HepG2 (cell line): ENCODE data around the gene FGGY. TPM values are rescaled to one million over a fixed set of nuclear protein-coding genes. Genes with fewer than 3 reads are reported as not detected.

Experiments
- ATAC-seq: fragments of 200-7000 bp; cut with Tn5 transposase; 3 replicates; pipeline ENCODE4 v1.9.1; 2020; ENCODE audit warnings: mild to moderate bottlenecking, moderate library complexity
- BruUV-seq: library from RNA; stranded (reverse); fragments of 400-500 nt; replicated peaks from 2 replicates; lab custom pipeline; 2021; lab: Mats Ljungman, UMichigan
- CTCF ChIA-PET: fragments of 300-600 bp; formaldehyde crosslinking; extraction: SDS; loops from one replicate; lab custom pipeline; 2021; ENCODE audit warnings: low total read pairs, inconsistent platforms, low intra/inter-chr PET ratio; lab: Yijun Ruan, JAX
- POLR2A ChIA-PET: fragments of 350-600 bp; sonication (Branson Sonifier 250); formaldehyde crosslinking; loops from one replicate; lab custom pipeline; 2020; ENCODE audit warnings: antibody characterized with exemption, inconsistent platforms; lab: Yijun Ruan, JAX
- DNase-seq: peaks from one replicate; pipeline ENCODE4 v3.0.0-alpha.2; 2015; ENCODE audit warnings: low spot score
- FAIRE-seq: peaks from 3 replicates; lab custom pipeline; 2011; peaks lifted over from hg19 to GRCh38; lab: Jason Lieb, UNC
- H2AFZ ChIP-seq: one replicate; pipeline ENCODE4 v1.6.1; 2011; ENCODE audit warnings: low read length, inconsistent platforms
- H3K27ac ChIP-seq: fragments of 300-600 bp; 3 replicates; pipeline ENCODE4 v1.8.0; 2011; ENCODE audit warnings: mixed run types, mild to moderate bottlenecking, mixed read lengths, low read length, inconsistent platforms; ENCODE audit not compliant: insufficient read depth; ENCODE audit errors: extremely low read length
- H3K27me3 ChIP-seq, 2 experiments: fragments of 200-600 bp in 1 of 2; 2 replicates in 1 of 2; 3 replicates in 1 of 2; pipeline versions ENCODE4 v1.6.0 to v1.8.0; 2011; ENCODE audit warnings: low read length in 2 of 2, mild to moderate bottlenecking in 2 of 2, moderate library complexity in 2 of 2, inconsistent platforms in 1 of 2; ENCODE audit not compliant: insufficient read depth in 2 of 2, control insufficient read depth in 1 of 2
- H3K36me3 ChIP-seq, 2 experiments: fragments of 200-600 bp in 1 of 2; replicated peaks in 1 of 2; 2 replicates in 1 of 2; 3 replicates in 1 of 2; pipeline versions ENCODE4 v1.5.1 to v1.8.0; 2011; ENCODE audit warnings: low read length in 2 of 2, inconsistent platforms in 1 of 2; ENCODE audit not compliant: insufficient read depth in 2 of 2, control insufficient read depth in 1 of 2
- H3K4me1 ChIP-seq: 2 replicates; pipeline ENCODE4 v1.5.1; 2012; ENCODE audit warnings: low read length, inconsistent platforms; ENCODE audit not compliant: insufficient read depth
- H3K4me2 ChIP-seq: 2 replicates; pipeline ENCODE4 v1.6.0; 2011; ENCODE audit warnings: low read depth, low read length, inconsistent platforms
- H3K4me3 ChIP-seq, 3 experiments: fragments of 200-600 bp in 1 of 3; sonication (generic), shearing (Covaris generic) in 1 of 3; replicated peaks in 1 of 3; 2 replicates each; pipeline ENCODE4 v1.5.1; 2011 to 2016; ENCODE audit warnings: low read length in 3 of 3, inconsistent platforms in 2 of 3, low read depth in 2 of 3, mild to moderate bottlenecking in 2 of 3, control low read depth in 1 of 3, mixed read lengths in 1 of 3; ENCODE audit not compliant: insufficient read depth in 1 of 3
- H3K79me2 ChIP-seq: one replicate; pipeline ENCODE4 v1.6.1; 2011; ENCODE audit warnings: low read length, inconsistent platforms; ENCODE audit not compliant: insufficient read depth
- H3K9ac ChIP-seq: 2 replicates; pipeline ENCODE4 v1.6.0; 2011; ENCODE audit warnings: mild to moderate bottlenecking, low read depth, low read length, inconsistent platforms; ENCODE audit not compliant: insufficient read depth
- H3K9me3 ChIP-seq: 2 replicates; pipeline ENCODE4 v1.5.1; 2012; ENCODE audit warnings: mild to moderate bottlenecking, low read length
- H4K20me1 ChIP-seq: 2 replicates; pipeline ENCODE4 v1.6.0; 2011; ENCODE audit warnings: inconsistent platforms, mild to moderate bottlenecking, low read length, moderate library complexity; ENCODE audit not compliant: insufficient read depth
- ASH2L ChIP-seq: fragments of 300-600, 200-600 bp; sonication (generic); IDR thresholded peaks from 2 replicates; pipeline ENCODE4 v1.7.0; 2017; ENCODE audit warnings: low read depth, mild to moderate bottlenecking, moderate library complexity, mixed read lengths, low read length; ENCODE audit not compliant: insufficient read length
- BORCS8-MEF2B ChIP-seq: sonication (generic); formaldehyde crosslinking; IDR thresholded peaks from 2 replicates; pipeline ENCODE4 v1.8.0; 2022; ENCODE audit warnings: mild to moderate bottlenecking, missing genetic modification reagents
- CSRNP1 ChIP-seq: sonication (generic); formaldehyde crosslinking; IDR thresholded peaks from 2 replicates; pipeline ENCODE4 v1.8.1; 2023; ENCODE audit warnings: mild to moderate bottlenecking, missing genetic modification reagents
- FOXP1 ChIP-seq, 2 experiments: fragments of 450-650 bp in 1 of 2; IDR thresholded peaks; 2 replicates each; pipeline ENCODE4 v1.6.1; 2017 to 2018; ENCODE audit warnings: antibody characterized with exemption in 1 of 2
- GPBP1L1 ChIP-seq: sonication (generic); formaldehyde crosslinking; IDR thresholded peaks from 2 replicates; pipeline ENCODE4 v1.5.0; 2020; ENCODE audit warnings: mild to moderate bottlenecking, missing genetic modification reagents
- GZF1 ChIP-seq: sonication (generic); formaldehyde crosslinking; IDR thresholded peaks from 2 replicates; pipeline ENCODE4 v1.5.1; 2020; ENCODE audit warnings: mild to moderate bottlenecking, missing genetic modification reagents
- KDM4B ChIP-seq: sonication (generic); formaldehyde crosslinking; IDR thresholded peaks from 2 replicates; pipeline ENCODE4 v1.4.0; 2020; ENCODE audit warnings: missing genetic modification reagents
- KLF13 ChIP-seq: sonication (generic); formaldehyde crosslinking; IDR thresholded peaks from 2 replicates; pipeline ENCODE4 v1.4.0; 2020; ENCODE audit warnings: mild to moderate bottlenecking, missing genetic modification reagents
- MAF1 ChIP-seq: sonication (generic); formaldehyde crosslinking; IDR thresholded peaks from 2 replicates; pipeline ENCODE4 v1.5.0; 2020; ENCODE audit warnings: missing genetic modification reagents, borderline replicate concordance
- SALL1 ChIP-seq: sonication (generic); formaldehyde crosslinking; IDR thresholded peaks from 2 replicates; pipeline ENCODE4 v1.8.0; 2022; ENCODE audit warnings: mild to moderate bottlenecking, missing genetic modification reagents
- TP53 ChIP-seq: sonication (generic); formaldehyde crosslinking; conservative IDR thresholded peaks from 2 replicates; pipeline ENCODE4 v1.4.0; 2020; ENCODE audit warnings: missing genetic modification reagents
- ZNF296 ChIP-seq: sonication (generic); formaldehyde crosslinking; conservative IDR thresholded peaks from 2 replicates; pipeline ENCODE4 v1.5.0; 2020; ENCODE audit warnings: mild to moderate bottlenecking, missing genetic modification reagents
- ZNF547 ChIP-seq: sonication (generic); formaldehyde crosslinking; IDR thresholded peaks from 2 replicates; pipeline ENCODE4 v1.5.1; 2020; ENCODE audit warnings: mild to moderate bottlenecking, missing genetic modification reagents
- WGBS: methylation state at CpG from one replicate; pipeline ENCODE4 v1.1.6; 2017; ENCODE audit warnings: low lambda C conversion rate; 5-methylcytosine and 5-hydroxymethylcytosine counted together
- in situ Hi-C: cut with HindIII; loops from 2 replicates; pipeline ENCODE4 v1.10.0; 2017; ENCODE audit warnings: low pct_unique_long_range_greater_than_20kb; ENCODE audit not compliant: extremely low pct_ligation_motif_present
- intact Hi-C: fragments of 100-400 bp; cut with micrococcal nuclease; formaldehyde crosslinking; loops from one replicate; pipeline ENCODE4 v1.10.0; 2022; ENCODE audit not compliant: unreplicated experiment
- polyA plus RNA-seq, 8 experiments: library from polyadenylated mRNA; depleted of rRNA in 3 of 8; stranded (reverse) in 7 of 8; unstranded in 1 of 8; fragments of >200 nt; fragmentation: Illumina TruSeq in 4 of 8; extraction: Trizol in 4 of 8; gene quantifications; 2 replicates each; pipeline versions ENCODE4 v1.2.1 to v1.2.3, GENCODE V29; 2011 to 2016; ENCODE audit warnings: low read depth in 4 of 8, missing spikeins in 1 of 8, mixed read lengths in 1 of 8; ENCODE audit not compliant: insufficient read depth in 1 of 8
- total RNA-seq, 5 experiments: library from RNA; depleted of rRNA; stranded (reverse); fragments of >200 nt; fragmentation: Illumina TruSeq; extraction: Trizol; gene quantifications; 2 replicates each; pipeline ENCODE4 v1.2.3, GENCODE V29; 2016; ENCODE audit warnings: low read depth in 1 of 5
- TF ChIP-seq, protein P1 (sequence below): sonication (generic); formaldehyde crosslinking; IDR thresholded peaks from 2 replicates; pipeline ENCODE4 v1.8.0; 2022; ENCODE audit warnings: missing genetic modification reagents, low read depth, mild to moderate bottlenecking, borderline replicate concordance
- TF ChIP-seq, protein P2 (sequence below): sonication (generic); formaldehyde crosslinking; IDR thresholded peaks from 2 replicates; pipeline ENCODE4 v1.4.0; 2020; ENCODE audit warnings: missing genetic modification reagents, borderline replicate concordance

The FGGY gene
- total and polyA plus RNA-seq, 2 of the 13 experiments (the other 11 are each of a cell fraction or from before 2014, with no cell fraction given) = 15.7 to 27.5 TPM

- no peak for TF ChIP-seq CSRNP1
- TF ChIP-seq FOXP1 (IDR thresholded peaks at IDR 0.05) = no peak
- TF ChIP-seq FOXP1 (CRISPR knock-in tag; IDR thresholded peaks at IDR 0.05) = peak; percentile 38; the same call in 1 of the 2 replicates
- TF ChIP-seq, all 625 proteins: peak for 43
Observed at GRCh38 chr1:59714219-59714618, 417.3 kb downstream of the FGGY start (continued).

- intact Hi-C loops = no loop called here
- 100% methylated on average over 1 of the region's 1 CpG for WGBS
- Histone ChIP-seq H3K4me3 (no peak overlapping the region), H3K9me3 (no peaks in the 10 kb centered on the region), H3K27me3 (no peaks in the 10 kb centered on the region), H3K27ac (no peak overlapping the region), H3K4me2 (no peak overlapping the region), H4K20me1 (no peaks in the 10 kb centered on the region), H3K36me3 (no peaks in the 10 kb centered on the region), H3K79me2 (no peaks in the 10 kb centered on the region), H2AFZ (no peak overlapping the region), H3K9ac (no peak overlapping the region), H3K4me1 (peaks cover 38% of the 10 kb centered on the region)
- ChIA-PET POLR2A (interaction anchor here (1.3 kb wide), 1 partner anchor 17 kb away, joined by 4 read pairs; no protein-coding TSS in a partner anchor), CTCF (no interaction called here)
- in situ Hi-C loops = no loop called here
- ATAC-seq = no peak
- BruUV-seq = no TSS peak
- DNase-seq = no peak
- no peak for FAIRE-seq
- TF ChIP-seq KLF13 (no peak), ZNF547 (CRISPR knock-in tag) (no peak), MAF1 (CRISPR knock-in tag) (no peak), ASH2L (no peak), SALL1 (CRISPR knock-in tag) (no peak), GPBP1L1 (CRISPR knock-in tag) (no peak), TP53 (CRISPR knock-in tag) (no peak), BORCS8-MEF2B (CRISPR knock-in tag) (no peak), KDM4B (CRISPR knock-in tag) (no peak), GZF1 (CRISPR knock-in tag) (no peak), ZNF296 (CRISPR knock-in tag) (no peak)
- TF ChIP-seq, protein P1, sequence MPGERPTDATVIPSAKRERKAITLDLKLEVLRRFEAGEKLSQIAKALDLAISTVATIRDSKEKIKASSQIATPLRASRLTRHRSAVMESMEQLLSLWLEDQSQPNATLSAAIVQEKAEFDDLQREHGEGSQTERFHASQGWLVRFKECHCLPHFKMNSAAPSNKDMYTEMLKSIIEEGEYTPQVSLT (CRISPR knock-in tag) = no peak
- TF ChIP-seq, protein P2, sequence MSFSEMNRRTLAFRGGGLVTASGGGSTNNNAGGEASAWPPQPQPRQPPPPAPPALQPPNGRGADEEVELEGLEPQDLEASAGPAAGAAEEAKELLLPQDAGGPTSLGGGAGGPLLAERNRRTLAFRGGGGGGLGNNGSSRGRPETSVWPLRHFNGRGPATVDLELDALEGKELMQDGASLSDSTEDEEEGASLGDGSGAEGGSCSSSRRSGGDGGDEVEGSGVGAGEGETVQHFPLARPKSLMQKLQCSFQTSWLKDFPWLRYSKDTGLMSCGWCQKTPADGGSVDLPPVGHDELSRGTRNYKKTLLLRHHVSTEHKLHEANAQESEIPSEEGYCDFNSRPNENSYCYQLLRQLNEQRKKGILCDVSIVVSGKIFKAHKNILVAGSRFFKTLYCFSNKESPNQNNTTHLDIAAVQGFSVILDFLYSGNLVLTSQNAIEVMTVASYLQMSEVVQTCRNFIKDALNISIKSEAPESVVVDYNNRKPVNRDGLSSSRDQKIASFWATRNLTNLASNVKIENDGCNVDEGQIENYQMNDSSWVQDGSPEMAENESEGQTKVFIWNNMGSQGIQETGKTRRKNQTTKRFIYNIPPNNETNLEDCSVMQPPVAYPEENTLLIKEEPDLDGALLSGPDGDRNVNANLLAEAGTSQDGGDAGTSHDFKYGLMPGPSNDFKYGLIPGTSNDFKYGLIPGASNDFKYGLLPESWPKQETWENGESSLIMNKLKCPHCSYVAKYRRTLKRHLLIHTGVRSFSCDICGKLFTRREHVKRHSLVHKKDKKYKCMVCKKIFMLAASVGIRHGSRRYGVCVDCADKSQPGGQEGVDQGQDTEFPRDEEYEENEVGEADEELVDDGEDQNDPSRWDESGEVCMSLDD = no peak
Observed at GRCh38 chr1:59714966-59715365, 418.1 kb downstream of the FGGY start.
